Activated CD8-positive, alpha-beta memory T cell treated with anti-CD3 and anti-CD28 coated beads, Interleukin-2, amount 50 U/mL, for 4 hours (primary cell): ENCODE results near the gene PTPRT.
"Not testable (repeated sequence)": the region's sequence is repeated elsewhere in the genome, so short reads cannot be mapped to it uniquely, and the experiment has no call there.

ENCODE experiments used
- DNase-seq: peaks from one replicate; pipeline ENCODE4 v3.0.0-alpha.2; 2020

PTPRT gene

GRCh38 chr20:42900764-42901163 lies 288.9 kb downstream of the PTPRT start:
- not testable (repeated sequence) for DNase-seq

- DNase-seq = no peak
Measured at GRCh38 chr20:42895020-42895419, 294.7 kb downstream of the PTPRT start.

GRCh38 chr20:42894483-42894882 lies 295.2 kb downstream of the PTPRT start:
- DNase-seq = no peak

- no peak for DNase-seq
Measured at GRCh38 chr20:42889517-42889916, 300.2 kb downstream of the PTPRT start.

GRCh38 chr20:42887281-42887680 lies 302.4 kb downstream of the PTPRT start:
- DNase-seq = no peak

- no peak for DNase-seq
Measured at GRCh38 chr20:42886801-42887200, 302.9 kb downstream of the PTPRT start.

GRCh38 chr20:42886046-42886445 lies 303.7 kb downstream of the PTPRT start:
- DNase-seq = no peak

- no peak for DNase-seq
Measured at GRCh38 chr20:42875581-42875980, 314.1 kb downstream of the PTPRT start.

GRCh38 chr20:42873259-42873658 lies 316.4 kb downstream of the PTPRT start:
- no peak for DNase-seq

GRCh38 chr20:42864116-42864515 lies 325.6 kb downstream of the PTPRT start:
- DNase-seq = no peak

GRCh38 chr20:42862446-42862845 lies 327.3 kb downstream of the PTPRT start:
- DNase-seq = no peak

- DNase-seq = no peak
Measured at GRCh38 chr20:42857446-42857845, 332.3 kb downstream of the PTPRT start.

GRCh38 chr20:42855896-42856295 lies 333.8 kb downstream of the PTPRT start:
- no peak for DNase-seq

- DNase-seq = no peak
Measured at GRCh38 chr20:42852691-42853090, 337.0 kb downstream of the PTPRT start.

GRCh38 chr20:42846784-42847490 lies 342.8 kb downstream of the PTPRT start:
- no peak for DNase-seq

- no peak for DNase-seq
Measured at GRCh38 chr20:42844751-42845150, 345.0 kb downstream of the PTPRT start.

- no peak for DNase-seq
Measured at GRCh38 chr20:42837456-42837855, 352.2 kb downstream of the PTPRT start.

- DNase-seq = no peak
Measured at GRCh38 chr20:42836339-42836738, 353.4 kb downstream of the PTPRT start.

- no peak for DNase-seq
Measured at GRCh38 chr20:42807876-42808275, 381.8 kb downstream of the PTPRT start.

- no peak for DNase-seq
Measured at GRCh38 chr20:42795111-42795695, 394.5 kb downstream of the PTPRT start.

GRCh38 chr20:42792052-42792451 lies 397.7 kb downstream of the PTPRT start:
- DNase-seq = no peak

GRCh38 chr20:42790111-42790510 lies 399.6 kb downstream of the PTPRT start:
- DNase-seq = no peak

GRCh38 chr20:42788707-42789106 lies 401.0 kb downstream of the PTPRT start:
- no peak for DNase-seq

GRCh38 chr20:42785041-42785440 lies 404.7 kb downstream of the PTPRT start:
- DNase-seq = no peak

- no peak for DNase-seq
Measured at GRCh38 chr20:42779216-42779615, 410.5 kb downstream of the PTPRT start.
